H1 (cell line): ENCODE results near the gene FAAH. TPM values are rescaled to one million over a fixed set of nuclear protein-coding genes. Genes with fewer than 3 reads are reported as not detected.

Experiments
- CTCF ChIA-PET: fragments of 300-600 bp; sonication (Branson Sonifier 250); formaldehyde crosslinking; loops from one replicate; lab custom pipeline; 2021; ENCODE audit not compliant: partially characterized antibody; lab: Charles Lee
- POLR2A ChIA-PET: fragments of 300-600 bp; sonication (Branson Sonifier 250); formaldehyde crosslinking; loops from one replicate; lab custom pipeline; 2021; ENCODE audit warnings: inconsistent platforms; ENCODE audit not compliant: partially characterized antibody; lab: Charles Lee
- DNase-seq, 2 experiments: peaks; one replicate each; pipeline versions ENCODE4 v3.0.0 to v3.0.0-alpha.2; 2010 to 2022; ENCODE audit warnings: low spot score in 2 of 2, low read depth in 1 of 2, mixed read lengths in 1 of 2
- FAIRE-seq: peaks from 2 replicates; lab custom pipeline; 2011; peaks lifted over from hg19 to GRCh38; lab: Jason Lieb, UNC
- H2AFZ ChIP-seq: 2 replicates; pipeline ENCODE4 v1.8.1; 2012; ENCODE audit warnings: low read length, inconsistent platforms
- H2AK5ac ChIP-seq: 2 replicates; pipeline ENCODE4 v1.6.1; 2013; ENCODE audit warnings: low read depth, low read length
- H2BK120ac ChIP-seq: replicated peaks from 2 replicates; pipeline ENCODE3; 2013; ENCODE audit warnings: low read depth, low read length, inconsistent platforms
- H2BK12ac ChIP-seq: 2 replicates; pipeline ENCODE4 v1.6.1; 2013; ENCODE audit warnings: low read depth, low read length
- H2BK15ac ChIP-seq: 2 replicates; pipeline ENCODE4 v1.6.1; 2013; ENCODE audit warnings: low read length
- H2BK20ac ChIP-seq: 2 replicates; pipeline ENCODE4 v1.6.1; 2013; ENCODE audit warnings: low read length
- H2BK5ac ChIP-seq: 2 replicates; pipeline ENCODE4 v1.6.1; 2013; ENCODE audit warnings: low read depth, low read length
- H3K14ac ChIP-seq: 2 replicates; pipeline ENCODE4 v1.6.1; 2013; ENCODE audit warnings: inconsistent platforms; ENCODE audit not compliant: insufficient read length
- H3K18ac ChIP-seq: 2 replicates; pipeline ENCODE4 v1.6.1; 2013; ENCODE audit warnings: low read length; ENCODE audit errors: extremely low read depth
- H3K23ac ChIP-seq: 2 replicates; pipeline ENCODE4 v1.6.1; 2013; ENCODE audit warnings: inconsistent platforms; ENCODE audit not compliant: insufficient read length
- H3K23me2 ChIP-seq: 2 replicates; pipeline ENCODE4 v1.6.1; 2013; ENCODE audit warnings: low read depth, low read length
- H3K27ac ChIP-seq: 2 replicates; pipeline ENCODE4 v1.6.1; 2011; ENCODE audit warnings: low read depth, low read length, inconsistent platforms
- H3K27me3 ChIP-seq, 4 experiments: replicated peaks in 1 of 4; 1 replicate in 1 of 4; 2 replicates in 3 of 4; pipeline versions ENCODE4 v1.6.1 to v1.8.1; 2011 to 2013; ENCODE audit warnings: low read length in 3 of 4, mild to moderate bottlenecking in 3 of 4, inconsistent platforms in 2 of 4, mixed read lengths in 2 of 4, moderate library complexity in 1 of 4; ENCODE audit not compliant: control insufficient read depth in 3 of 4, insufficient read depth in 3 of 4; ENCODE audit errors: extremely low read depth in 1 of 4
- H3K36me3 ChIP-seq, 4 experiments: 2 replicates each; pipeline versions ENCODE4 v1.6.1 to v1.8.1; 2011 to 2013; ENCODE audit warnings: mild to moderate bottlenecking in 4 of 4, low read length in 3 of 4, moderate library complexity in 2 of 4, control low read depth in 1 of 4, inconsistent platforms in 1 of 4; ENCODE audit not compliant: insufficient read depth in 4 of 4, control insufficient read depth in 2 of 4
- H3K4ac ChIP-seq: replicated peaks from 2 replicates; pipeline ENCODE3; 2013; ENCODE audit warnings: low read length, low read depth, mixed read lengths, inconsistent platforms; ENCODE audit not compliant: insufficient read length
- H3K4me1 ChIP-seq, 4 experiments: replicated peaks in 1 of 4; 1 replicate in 1 of 4; 2 replicates in 3 of 4; pipeline versions ENCODE4 v1.6.1 to v1.8.1; 2011 to 2013; ENCODE audit warnings: low read length in 3 of 4, inconsistent platforms in 2 of 4, mixed read lengths in 1 of 4; ENCODE audit not compliant: insufficient read depth in 4 of 4, control insufficient read depth in 3 of 4
- H3K4me2 ChIP-seq, 2 experiments: 2 replicates each; pipeline versions ENCODE4 v1.6.1 to v1.8.1; 2011 to 2013; ENCODE audit warnings: low read depth in 2 of 2, low read length in 2 of 2, control low read depth in 1 of 2, inconsistent platforms in 1 of 2, mild to moderate bottlenecking in 1 of 2; ENCODE audit not compliant: insufficient read depth in 1 of 2
- H3K4me3 ChIP-seq, 4 experiments: fragments of 200-600, 300-600 bp in 1 of 4; sonication (generic), shearing (Covaris generic), sonication (Bioruptor Twin) in 1 of 4; 2 replicates each; pipeline versions ENCODE4 v1.5.1 to v1.8.1; 2011 to 2016; ENCODE audit warnings: low read length in 4 of 4, low read depth in 3 of 4, control low read depth in 2 of 4, inconsistent platforms in 2 of 4, mild to moderate bottlenecking in 2 of 4, mixed read lengths in 1 of 4, moderate library complexity in 1 of 4; ENCODE audit not compliant: insufficient read depth in 2 of 4; ENCODE audit errors: extremely low read depth in 1 of 4
- H3K56ac ChIP-seq: replicated peaks from 2 replicates; pipeline ENCODE3; 2013; ENCODE audit warnings: low read depth, mild to moderate bottlenecking, mixed read lengths, low read length, inconsistent platforms; ENCODE audit not compliant: insufficient read length
- H3K79me1 ChIP-seq: 2 replicates; pipeline ENCODE4 v1.6.1; 2013; ENCODE audit warnings: low read depth, low read length, control low read depth
- H3K79me2 ChIP-seq, 2 experiments: 2 replicates each; pipeline versions ENCODE4 v1.6.1 to v1.8.1; 2012 to 2013; ENCODE audit warnings: low read length in 2 of 2, mild to moderate bottlenecking in 2 of 2, inconsistent platforms in 1 of 2; ENCODE audit not compliant: insufficient read depth in 2 of 2, control insufficient read depth in 1 of 2
- H3K9ac ChIP-seq, 4 experiments: replicated peaks in 1 of 4; 1 replicate in 1 of 4; 2 replicates in 3 of 4; pipeline versions ENCODE4 v1.6.1 to v1.8.1; 2011 to 2013; ENCODE audit warnings: low read depth in 3 of 4, low read length in 3 of 4, control low read depth in 2 of 4, mild to moderate bottlenecking in 2 of 4, moderate library complexity in 2 of 4, inconsistent platforms in 1 of 4; ENCODE audit errors: extremely low read depth in 1 of 4
- H3K9me3 ChIP-seq, 2 experiments: 2 replicates each; pipeline versions ENCODE4 v1.6.1 to v1.8.1; 2012 to 2013; ENCODE audit warnings: mild to moderate bottlenecking in 2 of 2, moderate library complexity in 2 of 2, control low read depth in 1 of 2, inconsistent platforms in 1 of 2, low read depth in 1 of 2, low read length in 1 of 2, mixed read lengths in 1 of 2; ENCODE audit not compliant: insufficient read depth in 2 of 2
- H4K20me1 ChIP-seq, 2 experiments: replicated peaks in 1 of 2; 2 replicates each; pipeline versions ENCODE3 to v1.8.1; 2011 to 2013; ENCODE audit warnings: inconsistent platforms in 2 of 2, low read length in 2 of 2, mild to moderate bottlenecking in 1 of 2; ENCODE audit not compliant: insufficient read depth in 2 of 2, control insufficient read depth in 1 of 2
- H4K5ac ChIP-seq: 2 replicates; pipeline ENCODE4 v1.6.1; 2013; ENCODE audit warnings: low read length, low read depth, mixed read lengths, inconsistent platforms; ENCODE audit not compliant: insufficient read length
- H4K8ac ChIP-seq: 2 replicates; pipeline ENCODE4 v1.8.0; 2013; ENCODE audit warnings: mild to moderate bottlenecking, moderate library complexity, low read length, inconsistent platforms; ENCODE audit not compliant: insufficient read depth; ENCODE audit errors: extremely low read depth
- H4K91ac ChIP-seq: replicated peaks from 2 replicates; pipeline ENCODE3; 2013; ENCODE audit warnings: low read length, mixed read lengths, inconsistent platforms; ENCODE audit not compliant: insufficient read length
- ASH2L ChIP-seq: fragments of 200-600, 300-600 bp; sonication (generic); IDR thresholded peaks from one replicate; pipeline ENCODE4 v1.7.1; 2017; ENCODE audit warnings: low read length
- CBX8 ChIP-seq: fragments of 300-800, 300-1000 bp; sonication (generic); IDR thresholded peaks from 2 replicates; pipeline ENCODE4 v1.7.1; 2016; ENCODE audit warnings: low read depth, low read length, borderline replicate concordance
- KDM5A ChIP-seq: fragments of 200-600 bp; IDR thresholded peaks from 2 replicates; pipeline ENCODE4 v1.7.1; 2012; ENCODE audit warnings: mild to moderate bottlenecking, low read length, inconsistent platforms, mixed read lengths
- SP4 ChIP-seq: IDR thresholded peaks from 2 replicates; pipeline ENCODE4 v1.6.1; 2012; ENCODE audit warnings: low read length, inconsistent platforms
- SUZ12 ChIP-seq: fragments of 200-600 bp; sonication (generic); IDR thresholded peaks from 2 replicates; pipeline ENCODE4 v1.6.1; 2012; ENCODE audit warnings: mild to moderate bottlenecking, inconsistent platforms, low read length, moderate library complexity, mixed read lengths
- TCF12 ChIP-seq: IDR thresholded peaks from 2 replicates; pipeline ENCODE4 v1.6.1; 2011; ENCODE audit warnings: low read depth, mild to moderate bottlenecking, low read length
- WGBS, 2 experiments: shearing (Covaris generic) in 1 of 2; methylation state at CpG; one replicate each; pipeline versions ENCODE4 v1.1.6 to v1.1.7; 2013 to 2015; ENCODE audit warnings: low lambda C conversion rate in 2 of 2, mixed read lengths in 2 of 2, inconsistent platforms in 1 of 2, low coverage in 1 of 2, missing lambda C conversion rate in 1 of 2; ENCODE audit not compliant: insufficient replicate concordance in 2 of 2, insufficient coverage in 1 of 2, insufficient read length in 1 of 2; ENCODE audit errors: extremely low coverage in 1 of 2, missing lambda C conversion rate in 1 of 2; 5-methylcytosine and 5-hydroxymethylcytosine counted together
- polyA plus RNA-seq, 7 experiments: library from polyadenylated mRNA; depleted of rRNA in 3 of 7; stranded (reverse) in 5 of 7; unstranded in 2 of 7; fragments of >200 nt in 5 of 7; fragments of 200-250 nt in 2 of 7; gene quantifications; 1 replicate in 5 of 7; 2 replicates in 1 of 7; 4 replicates in 1 of 7; pipeline versions ENCODE4 v1.2.1 to v1.2.3, GENCODE V29; 2011 to 2013; ENCODE audit warnings: missing spikeins in 2 of 7, mixed read lengths in 2 of 7
- total RNA-seq: library from RNA; stranded (reverse); fragmentation: NEBNext Ultra II Directional; extraction: Animal tissue kit (Norgen Biotek cat#: 25700); gene quantifications from 2 replicates; pipeline ENCODE4 v1.2.1, GENCODE V29; 2021

The FAAH gene
- total and polyA plus RNA-seq, 2 of the 8 experiments (the other 6 are each of a cell fraction or from before 2014, with no cell fraction given) = 41.2 to 47.3 TPM

DNA sequence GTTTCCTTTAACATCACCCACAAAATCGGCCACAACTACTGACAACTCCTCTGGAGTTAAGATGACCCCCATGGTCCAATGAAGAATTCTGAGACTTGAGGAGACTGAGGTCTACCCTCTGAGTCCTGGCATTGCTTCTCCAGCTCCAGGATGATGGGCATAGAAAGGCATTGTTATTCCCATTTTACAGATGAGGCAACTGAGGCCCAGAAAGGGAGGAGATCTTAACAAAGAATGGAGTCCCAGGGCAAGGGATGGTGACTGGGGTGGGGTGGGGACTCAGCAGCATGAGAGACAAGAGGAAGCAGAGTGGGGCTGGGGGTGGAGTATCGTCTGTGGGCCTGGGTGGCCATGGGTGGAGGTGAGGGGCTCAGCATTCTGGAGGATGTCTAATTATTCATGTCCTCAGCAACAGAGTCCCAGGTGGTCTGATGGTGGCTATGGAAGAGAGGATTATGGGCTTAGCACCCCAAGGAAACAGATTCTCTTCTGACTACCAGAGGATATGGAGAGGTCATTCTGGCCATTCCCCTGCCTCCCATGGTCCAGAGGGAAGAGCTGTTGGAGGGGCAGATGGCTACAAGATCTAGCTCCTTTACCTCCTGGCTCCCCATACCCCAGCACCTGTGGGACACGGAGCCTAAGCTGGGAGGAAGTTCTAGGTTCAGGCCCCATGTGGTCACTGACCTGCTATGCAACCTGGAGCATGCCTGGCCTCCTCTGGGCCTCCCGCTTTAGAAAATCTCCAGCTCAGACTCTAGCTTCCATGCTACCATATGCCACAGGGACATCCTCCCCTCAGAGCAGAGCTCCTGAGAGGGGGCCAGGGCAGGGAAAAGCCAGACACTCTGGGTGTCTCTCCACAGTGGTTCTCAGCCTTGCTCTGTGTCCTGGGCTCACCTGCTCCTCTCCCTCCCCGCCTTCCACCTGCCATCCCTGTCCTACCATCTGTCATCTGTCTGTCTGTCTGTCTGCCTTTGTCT lies 58.1 kb downstream of the FAAH start:
- Histone ChIP-seq H3K9me3 (no peaks in the 10 kb centered on the region), H3K36me3 (no peaks in the 10 kb centered on the region), H3K9ac (no peak overlapping the region), H3K18ac (peak overlapping the region; percentile 48; the same call in 1 of the 2 replicates), H3K14ac (no peak overlapping the region), H4K5ac (no peak overlapping the region), H2BK20ac (peak overlapping the region; percentile 86; the same call in 1 of the 2 replicates), H3K27ac (no peak overlapping the region), H3K4me1 (peaks cover 4 to 28% (median 19%) of the 10 kb centered on the region in 4 experiments), H2BK5ac (no peak overlapping the region), H3K23ac (no peak overlapping the region), H2BK15ac (peak overlapping the region; percentile 99; the same call in 1 of the 2 replicates), H3K4ac (no peak overlapping the region), H3K56ac (no peak overlapping the region), H3K79me2 (no peaks in the 10 kb centered on the region), H2BK12ac (peak overlapping the region; percentile 97; the same call in 1 of the 2 replicates), H4K91ac (peak overlapping the region; percentile 26), H2AK5ac (no peak overlapping the region), H3K27me3 (peaks cover 58 to 83% (median 79%) of the 10 kb centered on the region in 4 experiments), H4K20me1 (peaks cover 3 to 6% of the 10 kb centered on the region in 2 experiments), H2BK120ac (no peak overlapping the region), H2AFZ (no peak overlapping the region), H3K79me1 (no peaks in the 10 kb centered on the region), H3K23me2 (peaks cover 12% of the 10 kb centered on the region), H3K4me3 (peak overlapping the region in 1 of 4 experiments; percentile 41; a peak in 1 of 8 replicates), H3K4me2 (peak overlapping the region; percentile 36 to 42), H4K8ac (no peak overlapping the region)
- 68% methylated on average over 4 of the region's 5 CpGs; no CpG with 5 or more reads in 1 of the 2 experiments for WGBS, 2 experiments
- FAIRE-seq (no peak), DNase-seq (no peak)
- ChIA-PET CTCF (interaction anchor here (0.6 to 20.4 kb wide), 16 partner anchors 8 to 197 kb away, joined by 3 to 497 read pairs (median 6); no protein-coding TSS in a partner anchor), POLR2A (interaction anchor here (1.0 to 2.4 kb wide), 6 partner anchors 7 to 73 kb away, joined by 3 to 7 read pairs (median 5); no protein-coding TSS in a partner anchor)
- TF ChIP-seq TCF12 (no peak), SP4 (no peak), CBX8 (no peak), KDM5A (no peak), SUZ12 (no peak), ASH2L (no peak)
